K562 (cell line): Measurements from ENCODE around the gene CRTC3. TPM values are rescaled to one million over a fixed set of nuclear protein-coding genes. Genes with fewer than 3 reads are reported as not detected.
A peak's percentile ranks its signal among the peaks of the same experiment; 100 is the strongest.

ENCODE experiments used
- CREM ChIP-seq: IDR thresholded peaks from 2 replicates; pipeline ENCODE4 v1.6.1; 2014; ENCODE audit warnings: antibody characterized with exemption, low read depth
- ERF ChIP-seq: fragments of 450-650 bp; formaldehyde crosslinking; IDR thresholded peaks from 2 replicates; pipeline ENCODE4 v1.4.0; 2020; ENCODE audit warnings: mild to moderate bottlenecking, mixed read lengths
- HOMEZ ChIP-seq: fragments of 250-450 bp; sonication (Bioruptor Pico); IDR thresholded peaks from 2 replicates; pipeline ENCODE4 v1.4.0; 2020; ENCODE audit warnings: mild to moderate bottlenecking, moderate library complexity
- ID3 ChIP-seq, 2 experiments: fragments of 250-450 bp in 1 of 2; fragments of 450-650 bp in 1 of 2; sonication (Bioruptor Pico) in 1 of 2; IDR thresholded peaks; 2 replicates each; pipeline versions ENCODE4 v1.6.1 to v1.8.0; 2016 to 2021; ENCODE audit warnings: mild to moderate bottlenecking in 2 of 2, moderate library complexity in 2 of 2, missing compliant biosample characterization in 1 of 2, missing genetic modification characterization in 1 of 2
- JUN ChIP-seq, 2 experiments: sonication (generic) in 1 of 2; formaldehyde crosslinking in 1 of 2; IDR thresholded peaks; 2 replicates each; pipeline versions ENCODE4 v1.6.1 to v1.8.0; 2012 to 2022; ENCODE audit warnings: borderline replicate concordance in 2 of 2, mild to moderate bottlenecking in 2 of 2, improper control_type of control experiment in 1 of 2, low read depth in 1 of 2, low read length in 1 of 2, missing genetic modification reagents in 1 of 2
- KDM5B ChIP-seq: fragments of 200-600 bp; sonication (generic); IDR thresholded peaks from 2 replicates; pipeline ENCODE4 v1.6.1; 2012; ENCODE audit warnings: low read depth, mild to moderate bottlenecking, moderate library complexity, low read length, control low read depth, inconsistent platforms; ENCODE audit not compliant: insufficient replicate concordance
- MTA2 ChIP-seq: fragments of 450-650 bp; IDR thresholded peaks from 2 replicates; pipeline ENCODE4 v1.6.1; 2016; ENCODE audit warnings: low read depth
- RAD21 ChIP-seq, 2 experiments: fragments of 250-450 bp in 1 of 2; fragments of 450-650 bp in 1 of 2; sonication (Bioruptor Pico) in 1 of 2; formaldehyde crosslinking in 1 of 2; IDR thresholded peaks in 1 of 2; conservative IDR thresholded peaks in 1 of 2; 2 replicates each; pipeline versions ENCODE4 v1.4.0 to v1.8.0; 2020 to 2022; ENCODE audit warnings: mild to moderate bottlenecking in 2 of 2, moderate library complexity in 1 of 2
- RBBP5 ChIP-seq: fragments of 200-600 bp; sonication (generic); IDR thresholded peaks from 2 replicates; pipeline ENCODE4 v1.6.1; 2012; ENCODE audit warnings: borderline replicate concordance, mild to moderate bottlenecking, low read length, control low read depth, inconsistent platforms; ENCODE audit not compliant: insufficient read depth, poor library complexity, severe bottlenecking
- RCOR1 ChIP-seq, 2 experiments: IDR thresholded peaks; 2 replicates each; pipeline ENCODE4 v1.6.1; 2012; ENCODE audit warnings: low read depth in 2 of 2, low read length in 2 of 2, borderline replicate concordance in 1 of 2, improper control_type of control experiment in 1 of 2
- SFPQ ChIP-seq: fragments of 200-400 bp; formaldehyde crosslinking; IDR thresholded peaks from 2 replicates; pipeline ENCODE4 v1.6.1; 2017; ENCODE audit warnings: mild to moderate bottlenecking, low read depth, low read length, moderate library complexity
- TCF15 ChIP-seq: fragments of 250-450 bp; sonication (Bioruptor Pico); IDR thresholded peaks from 2 replicates; pipeline ENCODE4 v1.8.0; 2022; ENCODE audit warnings: moderate library complexity, mild to moderate bottlenecking, inconsistent platforms
- ZFP91 ChIP-seq: sonication (generic); formaldehyde crosslinking; IDR thresholded peaks from 2 replicates; pipeline ENCODE4 v1.8.0; 2022; ENCODE audit warnings: mild to moderate bottlenecking, missing genetic modification reagents
- ZFX ChIP-seq: sonication (generic); formaldehyde crosslinking; IDR thresholded peaks from 2 replicates; pipeline ENCODE4 v1.8.0; 2022; ENCODE audit warnings: mild to moderate bottlenecking, missing genetic modification reagents, moderate library complexity
- ZNF12 ChIP-seq: sonication (generic); formaldehyde crosslinking; IDR thresholded peaks from 2 replicates; pipeline ENCODE4 v1.4.0; 2020; ENCODE audit warnings: mild to moderate bottlenecking, missing genetic modification reagents
- ZNF316 ChIP-seq: fragments of 450-650 bp; IDR thresholded peaks from 2 replicates; pipeline ENCODE4 v1.6.1; 2016
- ZNF436 ChIP-seq: fragments of 250-450, 450-650 bp; sonication (Bioruptor Pico); formaldehyde crosslinking; IDR thresholded peaks from 2 replicates; pipeline ENCODE4 v1.7.0; 2020; ENCODE audit warnings: mild to moderate bottlenecking
- ZNF668 ChIP-seq: fragments of 250-450 bp; sonication (Bioruptor Pico); IDR thresholded peaks from 2 replicates; pipeline ENCODE4 v1.8.0; 2022; ENCODE audit warnings: mild to moderate bottlenecking, inconsistent platforms
- polyA plus RNA-seq, 8 experiments: library from polyadenylated mRNA; depleted of rRNA in 4 of 8; stranded (reverse) in 5 of 8; unstranded in 3 of 8; fragments of >200 nt; fragmentation: Nextera tagmentation in 2 of 8; fragmentation: Illumina TruSeq in 1 of 8; extraction: Ambion mirVana in 2 of 8; extraction: Trizol in 1 of 8; gene quantifications; 2 replicates each; pipeline versions ENCODE4 v1.2.1 to v1.2.3, GENCODE V29; 2011 to 2014; ENCODE audit warnings: inconsistent platforms in 1 of 8, missing spikeins in 1 of 8
- total RNA-seq, 7 experiments: library from RNA; depleted of rRNA in 6 of 7; stranded (reverse); fragments of >200 nt in 6 of 7; fragmentation: Illumina TruSeq in 2 of 7; extraction: Trizol in 2 of 7; gene quantifications; 2 replicates each; pipeline versions ENCODE4 v1.2.1 to v1.2.3, GENCODE V29; 2011 to 2021; ENCODE audit warnings: low replicate concordance in 1 of 7

The CRTC3 gene
- total and polyA plus RNA-seq, 9 of the 15 experiments (the other 6 are each of a cell fraction or from before 2014, with no cell fraction given): 1.2 to 19.0 (median 11.6) TPM

GRCh38 chr15:90664650-90665287 is 135.0 kb downstream of the CRTC3 start (continued):
- no peak for TF ChIP-seq RAD21 (CRISPR knock-in tag; conservative IDR thresholded peaks at IDR 0.05 in 1 of 2, IDR thresholded peaks at IDR 0.05 in 1 of 2)
- no peak for TF ChIP-seq ZFP91
- peak; percentile 8 for TF ChIP-seq KDM5B
- no peak; the same call in 1 of the 2 replicates for TF ChIP-seq ZNF12 (CRISPR knock-in tag)
- no peak for TF ChIP-seq ID3 (CRISPR knock-in tag; IDR thresholded peaks at IDR 0.05)
- peak; percentile 58; the same call in 1 of the 2 replicates for TF ChIP-seq ID3 (tag; IDR thresholded peaks at IDR 0.05)
- TF ChIP-seq TCF15 (CRISPR knock-in tag): no peak
- no peak for TF ChIP-seq JUN (IDR thresholded peaks at IDR 0.05; ENCODE audit: borderline replicate concordance, low read depth, low read length)
- no peak for TF ChIP-seq JUN (CRISPR knock-in tag; IDR thresholded peaks at IDR 0.05; ENCODE audit: borderline replicate concordance)
- TF ChIP-seq ZNF668: no peak
- peak; percentile 91 for TF ChIP-seq ZFX (CRISPR knock-in tag)
- TF ChIP-seq RBBP5: peak; percentile 59
- 0 out of 2 replicates have a peak, but pooled peaks have one; percentile 17 for TF ChIP-seq CREM
- TF ChIP-seq ZNF316: no peak
- no peak for TF ChIP-seq HOMEZ (CRISPR knock-in tag)
- TF ChIP-seq MTA2: no peak
- TF ChIP-seq ZNF436 (CRISPR knock-in tag): no peak
- TF ChIP-seq SFPQ: no peak
- no peak for TF ChIP-seq RCOR1 (IDR thresholded peaks at IDR 0.05; ENCODE audit: borderline replicate concordance in 1 of 2, low read depth in 2 of 2, low read length in 2 of 2)
- 0 out of 2 replicates have a peak, but pooled peaks have one; percentile 15 for TF ChIP-seq ERF (CRISPR knock-in tag)
